ENCODE measurements around the gene MARVELD3.

- TF ChIP-seq EZH2 (IDR thresholded peaks at IDR 0.05; ENCODE audit: insufficient read depth, poor library complexity, severe bottlenecking): no peak
- no peak for TF ChIP-seq EZH2phosphoT487 (IDR thresholded peaks at IDR 0.05; ENCODE audit: insufficient read depth, low read depth)
Measured at GRCh38 chr16:71610447-71610846, 15.5 kb upstream of the MARVELD3 start.
